ENCODE data around the gene MRPS11. TPM values are rescaled to one million over a fixed set of nuclear protein-coding genes. Genes with fewer than 3 reads are reported as not detected.

The MRPS11 gene
- total RNA-seq, 1 donor from 2014 or later = 58.9 TPM

DNA sequence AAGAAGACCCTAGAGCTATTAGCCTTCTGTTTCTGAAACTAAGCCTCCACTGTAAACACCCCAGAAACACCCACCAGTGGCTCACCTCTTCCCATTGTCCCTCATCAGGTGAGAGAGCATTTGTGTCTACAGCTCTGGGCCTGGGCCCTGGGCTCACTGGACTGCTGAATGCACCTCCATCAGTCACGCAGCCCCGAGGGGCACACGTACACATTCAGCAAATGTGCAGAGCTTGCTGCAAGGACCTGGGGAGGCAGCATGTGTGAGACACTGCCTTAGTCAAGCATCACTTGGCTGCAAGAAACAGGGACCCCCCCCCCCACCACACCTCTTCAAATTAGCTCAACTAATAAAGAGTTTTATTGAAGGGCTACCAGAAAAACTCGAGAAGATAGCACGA is 29.3 kb upstream of the MRPS11 start:
- H3K27me3 Mint-ChIP-seq (ENCODE audit: unreplicated experiment) = peaks cover under 1% of the 10 kb centered on the region
- no peak overlapping the region for H3K27ac Mint-ChIP-seq (ENCODE audit: unreplicated experiment)
- TF ChIP-seq, protein P1, sequence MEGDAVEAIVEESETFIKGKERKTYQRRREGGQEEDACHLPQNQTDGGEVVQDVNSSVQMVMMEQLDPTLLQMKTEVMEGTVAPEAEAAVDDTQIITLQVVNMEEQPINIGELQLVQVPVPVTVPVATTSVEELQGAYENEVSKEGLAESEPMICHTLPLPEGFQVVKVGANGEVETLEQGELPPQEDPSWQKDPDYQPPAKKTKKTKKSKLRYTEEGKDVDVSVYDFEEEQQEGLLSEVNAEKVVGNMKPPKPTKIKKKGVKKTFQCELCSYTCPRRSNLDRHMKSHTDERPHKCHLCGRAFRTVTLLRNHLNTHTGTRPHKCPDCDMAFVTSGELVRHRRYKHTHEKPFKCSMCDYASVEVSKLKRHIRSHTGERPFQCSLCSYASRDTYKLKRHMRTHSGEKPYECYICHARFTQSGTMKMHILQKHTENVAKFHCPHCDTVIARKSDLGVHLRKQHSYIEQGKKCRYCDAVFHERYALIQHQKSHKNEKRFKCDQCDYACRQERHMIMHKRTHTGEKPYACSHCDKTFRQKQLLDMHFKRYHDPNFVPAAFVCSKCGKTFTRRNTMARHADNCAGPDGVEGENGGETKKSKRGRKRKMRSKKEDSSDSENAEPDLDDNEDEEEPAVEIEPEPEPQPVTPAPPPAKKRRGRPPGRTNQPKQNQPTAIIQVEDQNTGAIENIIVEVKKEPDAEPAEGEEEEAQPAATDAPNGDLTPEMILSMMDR (IDR thresholded peaks at IDR 0.05; ENCODE audit: partially characterized antibody, unreplicated experiment) = no peak
- H3K4me1 Mint-ChIP-seq (ENCODE audit: low read depth, unreplicated experiment) = peaks cover 8% of the 10 kb centered on the region
- peaks cover 1% of the 10 kb centered on the region for H3K36me3 Mint-ChIP-seq (ENCODE audit: unreplicated experiment)
- peaks cover 10% of the 10 kb centered on the region for H3K9me3 Mint-ChIP-seq (ENCODE audit: unreplicated experiment)
- no peak for DNase-seq
- no peak overlapping the region for H3K4me3 Mint-ChIP-seq (ENCODE audit: unreplicated experiment)

- Mint-ChIP-seq H3K4me1 (ENCODE audit: low read depth, unreplicated experiment) (peaks cover 8% of the 10 kb centered on the region), H3K9me3 (ENCODE audit: unreplicated experiment) (peaks cover 11% of the 10 kb centered on the region), H3K4me3 (ENCODE audit: unreplicated experiment) (no peak overlapping the region), H3K27me3 (ENCODE audit: unreplicated experiment) (no peaks in the 10 kb centered on the region), H3K27ac (ENCODE audit: unreplicated experiment) (no peak overlapping the region), H3K36me3 (ENCODE audit: unreplicated experiment) (peaks cover 12% of the 10 kb centered on the region)
- DNase-seq = no peak
- TF ChIP-seq, protein P1 (IDR thresholded peaks at IDR 0.05; ENCODE audit: partially characterized antibody, unreplicated experiment) = no peak
Measured at GRCh38 chr15:88440021-88440420, 27.5 kb upstream of the MRPS11 start.

GRCh38 chr15:88441076-88441730 is 26.3 kb upstream of the MRPS11 start:
- H3K4me3 Mint-ChIP-seq (ENCODE audit: unreplicated experiment) = no peak overlapping the region
- H3K27me3 Mint-ChIP-seq (ENCODE audit: unreplicated experiment) = no peaks in the 10 kb centered on the region
- peaks cover 12% of the 10 kb centered on the region for H3K36me3 Mint-ChIP-seq (ENCODE audit: unreplicated experiment)
- TF ChIP-seq, protein P1 (IDR thresholded peaks at IDR 0.05; ENCODE audit: partially characterized antibody, unreplicated experiment) = no peak
- H3K4me1 Mint-ChIP-seq (ENCODE audit: low read depth, unreplicated experiment) = no peaks in the 10 kb centered on the region
- no peak for DNase-seq
- peaks cover 4% of the 10 kb centered on the region for H3K9me3 Mint-ChIP-seq (ENCODE audit: unreplicated experiment)
- H3K27ac Mint-ChIP-seq (ENCODE audit: unreplicated experiment) = no peak overlapping the region

DNA sequence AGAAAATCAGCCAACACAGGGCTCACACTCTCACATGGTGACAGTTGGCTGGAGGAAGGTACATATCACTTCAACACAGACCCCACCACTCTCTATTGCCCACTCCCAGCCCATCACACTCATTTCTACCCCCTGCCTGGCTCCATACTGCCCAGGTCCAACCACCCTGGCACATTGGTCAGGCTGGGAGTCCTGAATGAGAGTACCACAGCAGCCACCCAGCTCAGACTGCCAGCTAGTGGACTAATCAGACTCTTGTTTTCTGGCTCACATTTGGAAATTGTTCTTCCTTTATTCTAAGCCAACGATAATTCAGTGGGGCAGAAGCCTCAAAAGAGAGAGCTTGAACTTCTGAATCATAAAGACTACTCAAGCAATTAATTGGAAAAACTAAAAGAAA is 20.3 kb upstream of the MRPS11 start:
- no peak overlapping the region for H3K4me3 Mint-ChIP-seq (ENCODE audit: unreplicated experiment)
- no peak overlapping the region for H3K27ac Mint-ChIP-seq (ENCODE audit: unreplicated experiment)
- peaks cover 2% of the 10 kb centered on the region for H3K4me1 Mint-ChIP-seq (ENCODE audit: low read depth, unreplicated experiment)
- peaks cover 3% of the 10 kb centered on the region for H3K27me3 Mint-ChIP-seq (ENCODE audit: unreplicated experiment)
- DNase-seq = no peak
- H3K36me3 Mint-ChIP-seq (ENCODE audit: unreplicated experiment) = peaks cover 15% of the 10 kb centered on the region
- peaks cover 6% of the 10 kb centered on the region for H3K9me3 Mint-ChIP-seq (ENCODE audit: unreplicated experiment)
- TF ChIP-seq, protein P1 (IDR thresholded peaks at IDR 0.05; ENCODE audit: partially characterized antibody, unreplicated experiment) = no peak

- DNase-seq = no peak
- Mint-ChIP-seq H3K27me3 (ENCODE audit: unreplicated experiment) (peaks cover 3% of the 10 kb centered on the region), H3K36me3 (ENCODE audit: unreplicated experiment) (peaks cover 17% of the 10 kb centered on the region), H3K4me3 (ENCODE audit: unreplicated experiment) (no peak overlapping the region), H3K9me3 (ENCODE audit: unreplicated experiment) (peaks cover 6% of the 10 kb centered on the region), H3K4me1 (ENCODE audit: low read depth, unreplicated experiment) (peaks cover 2% of the 10 kb centered on the region), H3K27ac (ENCODE audit: unreplicated experiment) (no peak overlapping the region)
- TF ChIP-seq, protein P1 (IDR thresholded peaks at IDR 0.05; ENCODE audit: partially characterized antibody, unreplicated experiment) = no peak
Measured at GRCh38 chr15:88447741-88448140, 19.8 kb upstream of the MRPS11 start.

Data from glutamatergic neuron (in vitro differentiated cells).